ENCODE data around the gene MSH5.

MSH5 gene

DNA sequence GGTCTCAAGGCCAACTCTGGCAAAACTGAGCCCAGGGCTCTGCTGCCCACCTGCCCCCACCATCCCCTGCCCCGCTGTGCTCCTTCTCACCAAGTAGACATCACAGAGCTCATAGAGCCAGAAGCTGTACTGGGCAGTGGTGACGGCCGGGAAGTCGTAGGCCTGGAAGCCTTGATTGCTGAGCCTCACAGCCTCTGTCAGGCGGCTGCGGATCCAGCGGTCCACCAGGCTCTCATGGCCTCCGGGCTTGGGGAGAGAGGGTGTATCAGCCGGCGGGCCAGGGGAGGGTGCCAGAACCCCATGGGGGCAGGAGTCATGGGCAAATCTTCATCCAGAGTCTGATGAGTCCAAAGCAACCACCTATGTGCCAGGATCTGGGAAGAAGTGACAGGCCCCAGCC is 40.1 kb downstream of the MSH5 start:
- no peak overlapping the region for H3K4me3 ChIP-seq (ENCODE audit: low read depth, low read length)
- TF ChIP-seq, protein P1, sequence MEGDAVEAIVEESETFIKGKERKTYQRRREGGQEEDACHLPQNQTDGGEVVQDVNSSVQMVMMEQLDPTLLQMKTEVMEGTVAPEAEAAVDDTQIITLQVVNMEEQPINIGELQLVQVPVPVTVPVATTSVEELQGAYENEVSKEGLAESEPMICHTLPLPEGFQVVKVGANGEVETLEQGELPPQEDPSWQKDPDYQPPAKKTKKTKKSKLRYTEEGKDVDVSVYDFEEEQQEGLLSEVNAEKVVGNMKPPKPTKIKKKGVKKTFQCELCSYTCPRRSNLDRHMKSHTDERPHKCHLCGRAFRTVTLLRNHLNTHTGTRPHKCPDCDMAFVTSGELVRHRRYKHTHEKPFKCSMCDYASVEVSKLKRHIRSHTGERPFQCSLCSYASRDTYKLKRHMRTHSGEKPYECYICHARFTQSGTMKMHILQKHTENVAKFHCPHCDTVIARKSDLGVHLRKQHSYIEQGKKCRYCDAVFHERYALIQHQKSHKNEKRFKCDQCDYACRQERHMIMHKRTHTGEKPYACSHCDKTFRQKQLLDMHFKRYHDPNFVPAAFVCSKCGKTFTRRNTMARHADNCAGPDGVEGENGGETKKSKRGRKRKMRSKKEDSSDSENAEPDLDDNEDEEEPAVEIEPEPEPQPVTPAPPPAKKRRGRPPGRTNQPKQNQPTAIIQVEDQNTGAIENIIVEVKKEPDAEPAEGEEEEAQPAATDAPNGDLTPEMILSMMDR (IDR thresholded peaks at IDR 0.05; ENCODE audit: borderline replicate concordance, insufficient read depth, low read depth, low read length): no peak

DNA sequence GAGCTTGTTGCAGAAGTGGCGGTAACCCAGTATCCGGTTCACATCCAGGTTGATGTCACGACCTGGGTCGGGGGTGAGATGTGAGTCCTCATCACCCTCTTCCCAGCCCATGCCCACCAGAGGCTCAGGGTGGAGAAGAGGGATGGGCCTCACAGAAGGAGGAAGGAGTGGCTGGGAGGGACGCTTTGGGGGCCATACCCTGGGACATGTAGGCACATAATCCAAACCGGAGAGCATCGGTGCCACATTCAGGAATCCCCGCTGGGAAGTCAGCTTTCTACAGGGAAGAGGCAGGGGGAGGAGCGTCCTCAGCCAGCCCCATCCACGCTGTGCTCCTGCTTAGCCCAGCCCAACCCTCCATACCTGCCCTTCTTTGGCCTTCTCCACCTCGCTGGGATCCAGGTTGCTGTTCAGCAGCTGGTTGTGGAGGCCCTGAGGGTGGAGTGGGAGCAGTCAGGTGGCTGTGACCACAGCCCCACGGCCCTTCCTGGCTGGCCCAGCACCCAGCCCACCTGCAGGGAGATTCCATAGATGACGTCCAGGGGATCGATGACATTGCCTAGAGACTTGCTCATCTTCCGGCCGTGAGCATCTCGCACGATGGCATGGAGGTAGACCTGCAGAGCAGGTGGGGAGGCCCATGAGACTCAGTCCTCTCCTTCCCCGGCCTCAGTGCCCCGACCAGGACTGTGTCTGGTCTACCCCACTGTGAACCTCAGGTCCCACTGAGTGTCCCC is 40.9 kb downstream of the MSH5 start:
- TF ChIP-seq, protein P1 (IDR thresholded peaks at IDR 0.05; ENCODE audit: borderline replicate concordance, insufficient read depth, low read depth, low read length): no peak

DNA sequence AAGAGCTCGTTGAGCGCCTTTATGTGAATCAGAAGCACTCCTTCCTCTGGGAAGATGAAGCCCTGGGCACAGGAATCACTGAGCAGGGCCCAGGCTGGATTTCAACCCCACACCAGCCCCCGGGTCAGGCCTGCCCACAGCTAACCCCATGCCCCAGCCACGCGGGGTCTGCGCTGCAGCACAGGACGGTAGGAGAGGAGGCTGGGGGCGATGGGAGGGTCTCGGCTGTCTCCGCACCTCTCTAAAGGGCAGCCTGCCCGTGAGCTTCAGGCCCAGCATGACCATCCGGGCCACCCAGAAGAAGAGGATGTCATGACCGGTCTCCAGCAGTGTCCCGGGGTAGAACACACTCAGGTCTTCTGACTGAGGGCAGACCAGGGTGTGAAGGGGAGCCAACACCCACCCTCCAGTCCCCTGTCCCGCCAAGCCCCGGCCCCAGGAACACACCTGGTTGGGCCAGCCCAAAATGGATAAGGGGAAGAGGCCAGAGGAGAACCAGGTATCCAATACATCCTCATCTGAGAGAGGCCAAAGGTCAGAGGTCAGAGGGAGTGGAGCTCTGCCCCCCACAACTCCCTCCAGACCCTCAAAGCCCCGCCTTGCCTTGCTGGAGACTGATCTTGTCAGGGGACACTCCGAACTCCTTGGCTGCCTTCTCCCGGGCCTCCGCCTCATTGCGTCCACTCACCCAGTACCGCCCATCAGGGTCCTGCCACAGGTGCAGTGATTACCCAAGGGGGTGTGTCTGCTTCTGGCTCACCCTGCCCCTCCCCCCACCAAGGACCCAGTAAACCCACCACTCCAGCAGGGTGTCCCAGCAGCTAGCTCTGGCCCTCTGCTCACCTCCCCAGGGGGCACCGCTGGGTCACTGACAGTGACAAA is 41.7 kb downstream of the MSH5 start:
- TF ChIP-seq, protein P1 (IDR thresholded peaks at IDR 0.05; ENCODE audit: borderline replicate concordance, insufficient read depth, low read depth, low read length): no peak
- no peak overlapping the region for H3K4me3 ChIP-seq (ENCODE audit: low read depth, low read length)

More for the DNA sequence above, 40.9 kb downstream of the MSH5 start:
- H3K4me3 ChIP-seq (ENCODE audit: low read depth, low read length): no peak overlapping the region

DNA sequence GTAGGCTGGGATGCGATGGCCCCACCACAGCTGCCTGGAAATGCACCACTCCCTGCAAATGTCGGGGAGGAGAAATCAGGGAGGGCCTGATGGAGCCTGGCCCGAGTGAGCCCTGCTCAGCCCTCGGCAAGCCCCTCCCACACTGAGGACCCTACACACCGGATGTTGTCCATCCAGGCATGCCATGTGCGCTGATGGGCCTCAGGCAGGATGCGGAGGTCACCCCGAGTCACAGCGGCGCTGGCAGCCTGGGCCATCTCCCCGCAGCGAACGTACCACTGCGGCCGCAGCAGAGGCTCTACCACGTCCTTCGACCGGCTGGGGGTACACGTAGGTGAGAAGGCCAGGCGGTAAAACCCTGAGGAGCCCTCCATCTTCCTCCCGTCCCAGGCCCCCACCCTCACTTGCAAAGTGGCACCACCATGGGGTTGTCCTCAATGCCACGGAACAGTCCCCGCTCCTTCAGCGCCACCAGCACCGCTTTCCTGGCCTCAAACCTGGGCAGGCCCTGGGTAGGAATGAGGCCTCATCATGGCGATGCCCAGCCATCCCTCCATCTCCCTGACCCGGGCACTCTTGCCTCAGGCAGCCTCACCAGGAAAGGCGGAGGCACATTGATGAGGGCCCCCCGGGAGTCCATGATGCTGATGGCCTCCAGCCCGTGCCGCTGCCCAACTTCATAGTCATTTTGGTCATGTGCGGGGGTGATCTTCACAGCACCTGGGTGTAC is 42.5 kb downstream of the MSH5 start:
- TF ChIP-seq, protein P1 (IDR thresholded peaks at IDR 0.05; ENCODE audit: borderline replicate concordance, insufficient read depth, low read depth, low read length): no peak
- H3K4me3 ChIP-seq (ENCODE audit: low read depth, low read length): no peak overlapping the region

DNA sequence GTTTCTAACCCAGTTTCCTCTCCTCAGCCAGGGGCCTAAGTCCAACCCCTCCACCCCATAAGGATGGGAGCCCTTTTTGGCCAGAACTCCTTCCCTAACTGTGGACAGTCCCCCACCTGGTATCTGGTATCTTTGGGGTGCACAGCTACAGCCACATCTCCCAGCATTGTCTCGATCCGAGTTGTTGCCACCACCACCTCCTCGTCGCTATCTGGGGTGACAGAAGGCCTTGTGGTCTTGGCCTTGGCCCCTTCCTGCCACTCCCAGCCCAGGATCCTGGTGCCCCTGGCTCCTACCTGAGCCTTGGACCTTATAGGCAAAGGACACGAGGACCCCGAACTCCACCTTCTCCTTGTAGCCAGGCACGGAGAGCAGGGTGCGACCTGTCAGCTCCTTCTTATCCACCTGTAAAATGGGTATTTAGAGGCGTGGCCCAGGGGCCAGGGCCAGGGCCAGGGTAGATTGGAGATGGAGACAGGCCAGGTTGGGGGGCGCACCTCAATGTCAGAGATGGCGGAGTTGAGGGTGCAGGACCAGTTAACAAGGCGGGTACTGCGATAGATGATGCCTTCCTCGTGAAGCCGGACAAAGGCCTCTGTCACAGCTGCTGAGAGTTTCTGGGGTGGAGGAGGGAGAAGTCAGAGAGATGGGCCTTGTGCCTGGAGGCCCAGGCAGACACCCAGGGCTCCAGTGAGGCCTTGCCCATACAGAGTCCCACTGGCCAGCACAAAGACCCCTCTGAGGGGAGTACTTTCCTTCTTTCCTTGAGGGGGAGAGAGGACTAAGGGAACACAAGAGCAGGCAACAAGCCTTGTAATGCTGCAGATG is 44.5 kb downstream of the MSH5 start:
- TF ChIP-seq, protein P1 (IDR thresholded peaks at IDR 0.05; ENCODE audit: borderline replicate concordance, insufficient read depth, low read depth, low read length): no peak
- H3K4me3 ChIP-seq (ENCODE audit: low read depth, low read length): no peak overlapping the region

DNA sequence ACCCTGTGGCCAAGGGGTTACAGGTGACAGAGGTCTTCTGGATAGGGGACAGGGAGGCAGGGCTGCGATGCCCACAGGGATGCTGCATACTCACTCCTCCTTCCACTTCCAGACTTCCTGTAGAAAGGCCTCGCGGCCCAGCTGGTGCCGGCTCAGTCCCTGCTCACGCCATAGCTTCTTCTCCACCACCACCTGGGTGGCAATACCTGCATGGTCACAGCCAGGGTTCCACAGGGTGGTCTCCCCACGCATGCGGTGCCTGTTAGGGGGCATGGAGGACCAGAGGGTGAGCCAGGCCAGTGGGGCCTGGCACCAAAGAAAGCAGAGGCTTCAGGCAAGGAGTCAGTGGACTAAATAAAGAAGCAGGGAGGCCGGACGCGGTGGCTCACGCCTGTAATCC is 45.7 kb downstream of the MSH5 start:
- TF ChIP-seq, protein P1 (IDR thresholded peaks at IDR 0.05; ENCODE audit: borderline replicate concordance, insufficient read depth, low read depth, low read length): no peak
- H3K4me3 ChIP-seq (ENCODE audit: low read depth, low read length): no peak overlapping the region
